Liver (tissue), 9 donors: ENCODE measurements around the gene MAPK4. TPM values are rescaled to one million over a fixed set of nuclear protein-coding genes. Genes with fewer than 3 reads are reported as not detected.

Experiments
- DNase-seq: peaks from one replicate; pipeline ENCODE4 v3.0.0-alpha.2; 2017; ENCODE audit warnings: low spot score
- H3K27ac ChIP-seq, 2 donors: one replicate each; pipeline ENCODE4 v1.7.0; 2013; ENCODE audit warnings: inconsistent platforms in 2 of 2, low read length in 2 of 2, control low read depth in 1 of 2, low read depth in 1 of 2, mild to moderate bottlenecking in 1 of 2
- H3K27me3 ChIP-seq, 4 donors: one replicate each; pipeline versions ENCODE4 v1.6.1 to v1.7.0; 2013; ENCODE audit warnings: low read length in 3 of 4, inconsistent platforms in 1 of 4, mild to moderate bottlenecking in 1 of 4, moderate library complexity in 1 of 4; ENCODE audit not compliant: control insufficient read depth in 4 of 4, insufficient read depth in 4 of 4
- H3K36me3 ChIP-seq, 4 donors: one replicate each; pipeline versions ENCODE4 v1.6.1 to v1.7.0; 2013; ENCODE audit warnings: low read length in 3 of 4, mild to moderate bottlenecking in 3 of 4, low read depth in 1 of 4, moderate library complexity in 1 of 4; ENCODE audit not compliant: control insufficient read depth in 4 of 4, insufficient read depth in 3 of 4
- H3K4me1 ChIP-seq, 4 donors: one replicate each; pipeline versions ENCODE4 v1.6.1 to v1.7.0; 2013; ENCODE audit warnings: low read length in 3 of 4, mild to moderate bottlenecking in 3 of 4, moderate library complexity in 1 of 4; ENCODE audit not compliant: control insufficient read depth in 4 of 4, insufficient read depth in 4 of 4
- H3K4me3 ChIP-seq, 3 donors: one replicate each; pipeline versions ENCODE4 v1.6.1 to v1.7.0; 2013; ENCODE audit warnings: low read length in 3 of 3, control low read depth in 1 of 3, low read depth in 1 of 3, mild to moderate bottlenecking in 1 of 3
- H3K9ac ChIP-seq, 2 donors: one replicate each; pipeline ENCODE4 v1.7.0; 2013; ENCODE audit warnings: low read length in 2 of 2, mild to moderate bottlenecking in 2 of 2, moderate library complexity in 2 of 2, control low read depth in 1 of 2, low read depth in 1 of 2
- H3K9me3 ChIP-seq, 4 donors: one replicate each; pipeline versions ENCODE4 v1.6.1 to v1.7.0; 2013; ENCODE audit warnings: low read length in 3 of 4; ENCODE audit not compliant: control insufficient read depth in 4 of 4
- EGR1 ChIP-seq, 2 donors: IDR thresholded peaks; 2 replicates each; pipeline ENCODE4 v1.6.1; 2016 to 2018; ENCODE audit warnings: antibody characterized with exemption in 2 of 2, low read depth in 2 of 2
- FOXA1 ChIP-seq: IDR thresholded peaks from 2 replicates; pipeline ENCODE4 v1.6.1; 2016; ENCODE audit warnings: antibody characterized with exemption
- FOXA2 ChIP-seq: IDR thresholded peaks from 2 replicates; pipeline ENCODE4 v1.6.1; 2016; ENCODE audit warnings: antibody characterized with exemption
- GABPA ChIP-seq, 2 donors: IDR thresholded peaks in 1 of 2; conservative IDR thresholded peaks in 1 of 2; 2 replicates each; pipeline ENCODE4 v1.6.1; 2016; ENCODE audit warnings: antibody characterized with exemption in 2 of 2, mild to moderate bottlenecking in 1 of 2, moderate library complexity in 1 of 2
- HNF4A ChIP-seq, 2 donors: conservative IDR thresholded peaks; 2 replicates each; pipeline ENCODE4 v1.6.1; 2016; ENCODE audit warnings: antibody characterized with exemption in 2 of 2, mild to moderate bottlenecking in 2 of 2
- HNF4G ChIP-seq: IDR thresholded peaks from 2 replicates; pipeline ENCODE4 v1.6.1; 2016; ENCODE audit warnings: antibody characterized with exemption
- NR2F2 ChIP-seq: IDR thresholded peaks from 2 replicates; pipeline ENCODE4 v1.6.1; 2016; ENCODE audit warnings: antibody characterized with exemption
- RAD21 ChIP-seq, 2 donors: IDR thresholded peaks; 2 replicates each; pipeline ENCODE4 v1.6.1; 2016; ENCODE audit warnings: antibody characterized with exemption in 2 of 2, mild to moderate bottlenecking in 2 of 2
- RXRA ChIP-seq, 2 donors: IDR thresholded peaks; 2 replicates each; pipeline ENCODE4 v1.6.1; 2017 to 2018; ENCODE audit warnings: antibody characterized with exemption in 2 of 2, mild to moderate bottlenecking in 1 of 2
- SP1 ChIP-seq: IDR thresholded peaks from 2 replicates; pipeline ENCODE4 v1.6.1; 2018; ENCODE audit warnings: antibody characterized with exemption, mild to moderate bottlenecking
- YY1 ChIP-seq: IDR thresholded peaks from 2 replicates; pipeline ENCODE4 v1.6.1; 2016; ENCODE audit warnings: antibody characterized with exemption, mild to moderate bottlenecking
- WGBS: extraction: QIAGEN DNeasy Blood & Tissue Kit; methylation state at CpG from one replicate; pipeline ENCODE4 v1.1.7; 2013; 5-methylcytosine and 5-hydroxymethylcytosine counted together
- polyA plus RNA-seq, 2 donors: library from polyadenylated mRNA; stranded (reverse) in 1 of 2; unstranded in 1 of 2; fragments of 200-250 nt in 1 of 2; fragments of >200 nt in 1 of 2; fragmentation: Nextera tagmentation in 1 of 2; extraction: Ambion mirVana in 1 of 2; gene quantifications; one replicate each; pipeline versions ENCODE4 v1.2.1 to v1.2.3, GENCODE V29; 2013 to 2015
- total RNA-seq, 2 donors: library from RNA; depleted of rRNA; stranded (reverse); fragments of >200 nt; gene quantifications; one replicate each; pipeline ENCODE4 v1.2.3, GENCODE V29; 2014
- TF ChIP-seq, protein P1 (sequence below): fragments of 150-350 bp; IDR thresholded peaks from 2 replicates; pipeline ENCODE4 v1.5.1; 2017; ENCODE audit warnings: improper control_type of control experiment, low read depth, low read length; ENCODE audit not compliant: missing input control
- TF ChIP-seq, protein P2 (sequence below): IDR thresholded peaks from 2 replicates; pipeline ENCODE4 v1.6.1; 2016; ENCODE audit warnings: antibody characterized with exemption
- TF ChIP-seq, protein P3 (sequence below): IDR thresholded peaks from 2 replicates; pipeline ENCODE4 v1.6.1; 2016; ENCODE audit warnings: antibody characterized with exemption, mild to moderate bottlenecking
- TF ChIP-seq, protein P4 (sequence below): IDR thresholded peaks from 2 replicates; pipeline ENCODE4 v1.6.1; 2016; ENCODE audit warnings: antibody characterized with exemption
- TF ChIP-seq, protein P5 (sequence below): IDR thresholded peaks from 2 replicates; pipeline ENCODE4 v1.6.1; 2016; ENCODE audit warnings: antibody characterized with exemption
- donor health status: healthy.
- donor health status: healthy.
- donor health status: healthy.
- donor health status: healthy.
- donor health status: healthy.

Gene MAPK4
- total and polyA plus RNA-seq, 4 donors, result under 0.01 to 4.9 (median 1.5) TPM

DNA sequence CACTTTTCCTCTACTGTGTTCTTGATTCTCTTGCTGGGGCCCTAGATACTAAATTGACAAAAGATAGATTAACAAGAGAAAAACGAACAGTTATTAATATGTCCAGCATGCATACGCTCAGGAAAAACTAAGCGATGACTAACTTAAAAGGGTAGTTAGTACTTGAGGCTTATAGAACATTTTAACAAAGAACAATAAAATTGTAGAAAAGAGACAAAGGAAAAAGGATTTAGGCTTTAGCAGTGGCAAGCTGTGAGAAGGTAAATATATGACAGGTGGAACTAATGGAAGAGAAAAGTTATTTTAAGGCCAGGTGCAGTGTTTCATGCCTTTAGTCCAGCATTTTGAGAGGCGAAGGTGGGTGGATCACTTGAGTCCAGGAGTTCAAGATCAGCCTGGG, 184.4 kb downstream of the MAPK4 start:
- DNase-seq, result no peak
- no peaks in the 10 kb centered on the region for H3K27me3 ChIP-seq
- no peak overlapping the region for H3K9ac ChIP-seq
- H3K27ac ChIP-seq, result no peak overlapping the region
- 87% methylated on average over 4 of the region's 4 CpGs for WGBS
- TF ChIP-seq RXRA (IDR thresholded peaks at IDR 0.05) (no peak), EGR1 (IDR thresholded peaks at IDR 0.05; ENCODE audit: low read depth in 2 of 2) (no peak)
- H3K4me1 ChIP-seq, result no peaks in the 10 kb centered on the region
- H3K4me3 ChIP-seq, result no peak overlapping the region
- no peaks in the 10 kb centered on the region for H3K36me3 ChIP-seq
- H3K9me3 ChIP-seq, result peaks cover 0 to 5% (median 1%) of the 10 kb centered on the region in 4 donors

DNA sequence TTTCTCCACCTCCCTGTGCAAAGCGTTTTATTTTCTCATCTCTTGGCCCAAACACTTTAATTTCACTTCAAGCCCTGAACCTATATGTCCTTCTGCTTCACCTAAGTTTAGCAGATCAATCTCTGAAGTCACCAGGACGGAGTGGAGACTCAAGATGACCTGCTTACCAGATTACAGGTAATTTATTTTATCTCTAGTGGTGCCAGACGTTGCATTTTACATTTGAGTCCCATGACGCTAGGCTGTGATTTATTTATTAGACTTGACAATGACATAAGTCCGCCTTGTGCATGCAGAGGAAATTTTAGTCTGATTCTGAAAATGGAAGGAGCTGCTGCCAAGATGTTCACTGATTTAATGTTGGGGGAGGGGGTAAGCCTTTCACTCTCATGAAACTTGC, 186.1 kb downstream of the MAPK4 start:
- no peak for DNase-seq
- TF ChIP-seq YY1 (no peak), EGR1 (IDR thresholded peaks at IDR 0.05; ENCODE audit: low read depth in 2 of 2) (no peak), FOXA1 (no peak), RAD21 (IDR thresholded peaks at IDR 0.05) (no peak), HNF4G (no peak), SP1 (no peak), FOXA2 (no peak), NR2F2 (no peak), HNF4A (conservative IDR thresholded peaks at IDR 0.05) (no peak), GABPA (IDR thresholded peaks at IDR 0.05 in 1 of 2, conservative IDR thresholded peaks at IDR 0.05 in 1 of 2) (no peak), RXRA (IDR thresholded peaks at IDR 0.05) (no peak)
- TF ChIP-seq, protein P1, sequence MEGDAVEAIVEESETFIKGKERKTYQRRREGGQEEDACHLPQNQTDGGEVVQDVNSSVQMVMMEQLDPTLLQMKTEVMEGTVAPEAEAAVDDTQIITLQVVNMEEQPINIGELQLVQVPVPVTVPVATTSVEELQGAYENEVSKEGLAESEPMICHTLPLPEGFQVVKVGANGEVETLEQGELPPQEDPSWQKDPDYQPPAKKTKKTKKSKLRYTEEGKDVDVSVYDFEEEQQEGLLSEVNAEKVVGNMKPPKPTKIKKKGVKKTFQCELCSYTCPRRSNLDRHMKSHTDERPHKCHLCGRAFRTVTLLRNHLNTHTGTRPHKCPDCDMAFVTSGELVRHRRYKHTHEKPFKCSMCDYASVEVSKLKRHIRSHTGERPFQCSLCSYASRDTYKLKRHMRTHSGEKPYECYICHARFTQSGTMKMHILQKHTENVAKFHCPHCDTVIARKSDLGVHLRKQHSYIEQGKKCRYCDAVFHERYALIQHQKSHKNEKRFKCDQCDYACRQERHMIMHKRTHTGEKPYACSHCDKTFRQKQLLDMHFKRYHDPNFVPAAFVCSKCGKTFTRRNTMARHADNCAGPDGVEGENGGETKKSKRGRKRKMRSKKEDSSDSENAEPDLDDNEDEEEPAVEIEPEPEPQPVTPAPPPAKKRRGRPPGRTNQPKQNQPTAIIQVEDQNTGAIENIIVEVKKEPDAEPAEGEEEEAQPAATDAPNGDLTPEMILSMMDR, result no peak
- TF ChIP-seq, protein P2, sequence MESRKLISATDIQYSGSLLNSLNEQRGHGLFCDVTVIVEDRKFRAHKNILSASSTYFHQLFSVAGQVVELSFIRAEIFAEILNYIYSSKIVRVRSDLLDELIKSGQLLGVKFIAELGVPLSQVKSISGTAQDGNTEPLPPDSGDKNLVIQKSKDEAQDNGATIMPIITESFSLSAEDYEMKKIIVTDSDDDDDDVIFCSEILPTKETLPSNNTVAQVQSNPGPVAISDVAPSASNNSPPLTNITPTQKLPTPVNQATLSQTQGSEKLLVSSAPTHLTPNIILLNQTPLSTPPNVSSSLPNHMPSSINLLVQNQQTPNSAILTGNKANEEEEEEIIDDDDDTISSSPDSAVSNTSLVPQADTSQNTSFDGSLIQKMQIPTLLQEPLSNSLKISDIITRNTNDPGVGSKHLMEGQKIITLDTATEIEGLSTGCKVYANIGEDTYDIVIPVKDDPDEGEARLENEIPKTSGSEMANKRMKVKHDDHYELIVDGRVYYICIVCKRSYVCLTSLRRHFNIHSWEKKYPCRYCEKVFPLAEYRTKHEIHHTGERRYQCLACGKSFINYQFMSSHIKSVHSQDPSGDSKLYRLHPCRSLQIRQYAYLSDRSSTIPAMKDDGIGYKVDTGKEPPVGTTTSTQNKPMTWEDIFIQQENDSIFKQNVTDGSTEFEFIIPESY, result no peak
- TF ChIP-seq, protein P3, sequence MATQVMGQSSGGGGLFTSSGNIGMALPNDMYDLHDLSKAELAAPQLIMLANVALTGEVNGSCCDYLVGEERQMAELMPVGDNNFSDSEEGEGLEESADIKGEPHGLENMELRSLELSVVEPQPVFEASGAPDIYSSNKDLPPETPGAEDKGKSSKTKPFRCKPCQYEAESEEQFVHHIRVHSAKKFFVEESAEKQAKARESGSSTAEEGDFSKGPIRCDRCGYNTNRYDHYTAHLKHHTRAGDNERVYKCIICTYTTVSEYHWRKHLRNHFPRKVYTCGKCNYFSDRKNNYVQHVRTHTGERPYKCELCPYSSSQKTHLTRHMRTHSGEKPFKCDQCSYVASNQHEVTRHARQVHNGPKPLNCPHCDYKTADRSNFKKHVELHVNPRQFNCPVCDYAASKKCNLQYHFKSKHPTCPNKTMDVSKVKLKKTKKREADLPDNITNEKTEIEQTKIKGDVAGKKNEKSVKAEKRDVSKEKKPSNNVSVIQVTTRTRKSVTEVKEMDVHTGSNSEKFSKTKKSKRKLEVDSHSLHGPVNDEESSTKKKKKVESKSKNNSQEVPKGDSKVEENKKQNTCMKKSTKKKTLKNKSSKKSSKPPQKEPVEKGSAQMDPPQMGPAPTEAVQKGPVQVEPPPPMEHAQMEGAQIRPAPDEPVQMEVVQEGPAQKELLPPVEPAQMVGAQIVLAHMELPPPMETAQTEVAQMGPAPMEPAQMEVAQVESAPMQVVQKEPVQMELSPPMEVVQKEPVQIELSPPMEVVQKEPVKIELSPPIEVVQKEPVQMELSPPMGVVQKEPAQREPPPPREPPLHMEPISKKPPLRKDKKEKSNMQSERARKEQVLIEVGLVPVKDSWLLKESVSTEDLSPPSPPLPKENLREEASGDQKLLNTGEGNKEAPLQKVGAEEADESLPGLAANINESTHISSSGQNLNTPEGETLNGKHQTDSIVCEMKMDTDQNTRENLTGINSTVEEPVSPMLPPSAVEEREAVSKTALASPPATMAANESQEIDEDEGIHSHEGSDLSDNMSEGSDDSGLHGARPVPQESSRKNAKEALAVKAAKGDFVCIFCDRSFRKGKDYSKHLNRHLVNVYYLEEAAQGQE, result no peak
- TF ChIP-seq, protein P4, sequence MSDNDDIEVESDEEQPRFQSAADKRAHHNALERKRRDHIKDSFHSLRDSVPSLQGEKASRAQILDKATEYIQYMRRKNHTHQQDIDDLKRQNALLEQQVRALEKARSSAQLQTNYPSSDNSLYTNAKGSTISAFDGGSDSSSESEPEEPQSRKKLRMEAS, result no peak
- TF ChIP-seq, protein P5, sequence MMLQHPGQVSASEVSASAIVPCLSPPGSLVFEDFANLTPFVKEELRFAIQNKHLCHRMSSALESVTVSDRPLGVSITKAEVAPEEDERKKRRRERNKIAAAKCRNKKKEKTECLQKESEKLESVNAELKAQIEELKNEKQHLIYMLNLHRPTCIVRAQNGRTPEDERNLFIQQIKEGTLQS, result no peak
- Histone ChIP-seq H3K4me3 (no peak overlapping the region), H3K27ac (no peak overlapping the region), H3K9ac (no peak overlapping the region), H3K27me3 (no peaks in the 10 kb centered on the region), H3K9me3 (peaks cover 0 to 5% (median 1%) of the 10 kb centered on the region in 4 donors), H3K4me1 (no peaks in the 10 kb centered on the region), H3K36me3 (no peaks in the 10 kb centered on the region)
- WGBS, result 81% methylated on average over 5 of the region's 5 CpGs
